ENCODE measurements around the gene CCDC40. TPM values are rescaled to one million over a fixed set of nuclear protein-coding genes. Genes with fewer than 3 reads are reported as not detected.

CCDC40 gene
- total and polyA plus RNA-seq, 2 donors from 2014 or later = 5.1 to 22.6 TPM

DNA sequence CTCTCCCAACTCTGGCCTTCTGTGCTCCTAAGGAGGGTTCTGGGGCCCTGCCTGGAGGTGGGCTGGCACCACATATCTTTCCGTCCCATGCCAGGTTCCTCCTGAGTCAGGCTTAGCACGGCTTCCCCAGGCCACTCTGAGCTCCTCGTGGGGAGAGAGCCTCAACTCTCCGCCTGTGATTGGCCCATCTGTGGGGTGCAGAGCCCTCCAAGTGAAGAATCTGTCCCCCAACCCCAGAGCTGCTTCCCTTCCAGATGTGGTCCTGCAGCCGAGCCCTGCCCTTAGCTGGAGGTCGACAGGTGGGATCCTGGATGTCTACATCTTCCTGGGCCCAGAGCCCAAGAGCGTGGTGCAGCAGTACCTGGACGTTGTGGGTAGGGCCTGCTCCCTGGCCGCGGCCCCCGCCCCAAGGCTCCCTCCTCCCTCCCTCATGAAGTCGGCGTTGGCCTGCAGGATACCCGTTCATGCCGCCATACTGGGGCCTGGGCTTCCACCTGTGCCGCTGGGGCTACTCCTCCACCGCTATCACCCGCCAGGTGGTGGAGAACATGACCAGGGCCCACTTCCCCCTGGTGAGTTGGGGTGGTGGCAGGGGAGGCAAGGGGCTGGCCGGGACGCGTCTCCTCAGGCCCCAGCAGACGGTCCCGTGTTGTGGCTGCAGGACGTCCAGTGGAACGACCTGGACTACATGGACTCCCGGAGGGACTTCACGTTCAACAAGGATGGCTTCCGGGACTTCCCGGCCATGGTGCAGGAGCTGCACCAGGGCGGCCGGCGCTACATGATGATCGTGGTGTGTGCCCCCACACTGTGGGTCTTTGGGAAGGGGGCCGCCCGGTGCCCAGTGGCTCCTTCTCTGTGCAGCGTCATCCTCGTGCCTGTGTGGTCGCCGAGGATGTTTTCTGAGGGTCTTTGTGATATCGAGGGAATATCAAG is 71.9 kb downstream of the CCDC40 start:
- H3K36me3 ChIP-seq (ENCODE audit: control insufficient read depth in 2 of 3, insufficient read depth in 3 of 3, low read length in 3 of 3) = no peaks in the 10 kb centered on the region
- DNase-seq = peak in 2 of 5 donors; percentile 7 to 66
- no peak for FAIRE-seq
- H3K9ac ChIP-seq (ENCODE audit: low read length in 3 of 3) = no peak overlapping the region
- no peak overlapping the region for H3K27ac ChIP-seq (ENCODE audit: low read depth in 2 of 2, low read length in 2 of 2)
- intact Hi-C loops (cut with DNase I) = no loop called here
- no peak overlapping the region for H3K4me3 ChIP-seq (ENCODE audit: low read length in 3 of 3)
- no peaks in the 10 kb centered on the region for H3K27me3 ChIP-seq (ENCODE audit: control insufficient read depth, insufficient read depth, low read length)
- no peaks in the 10 kb centered on the region for H3K9me3 ChIP-seq (ENCODE audit: control insufficient read depth in 2 of 3, insufficient read depth in 1 of 3, low read length in 3 of 3)
- no peaks in the 10 kb centered on the region for H3K4me1 ChIP-seq (ENCODE audit: control insufficient read depth in 2 of 3, insufficient read depth in 2 of 3, low read depth in 1 of 3, low read length in 3 of 3)
- TF ChIP-seq, protein P1, sequence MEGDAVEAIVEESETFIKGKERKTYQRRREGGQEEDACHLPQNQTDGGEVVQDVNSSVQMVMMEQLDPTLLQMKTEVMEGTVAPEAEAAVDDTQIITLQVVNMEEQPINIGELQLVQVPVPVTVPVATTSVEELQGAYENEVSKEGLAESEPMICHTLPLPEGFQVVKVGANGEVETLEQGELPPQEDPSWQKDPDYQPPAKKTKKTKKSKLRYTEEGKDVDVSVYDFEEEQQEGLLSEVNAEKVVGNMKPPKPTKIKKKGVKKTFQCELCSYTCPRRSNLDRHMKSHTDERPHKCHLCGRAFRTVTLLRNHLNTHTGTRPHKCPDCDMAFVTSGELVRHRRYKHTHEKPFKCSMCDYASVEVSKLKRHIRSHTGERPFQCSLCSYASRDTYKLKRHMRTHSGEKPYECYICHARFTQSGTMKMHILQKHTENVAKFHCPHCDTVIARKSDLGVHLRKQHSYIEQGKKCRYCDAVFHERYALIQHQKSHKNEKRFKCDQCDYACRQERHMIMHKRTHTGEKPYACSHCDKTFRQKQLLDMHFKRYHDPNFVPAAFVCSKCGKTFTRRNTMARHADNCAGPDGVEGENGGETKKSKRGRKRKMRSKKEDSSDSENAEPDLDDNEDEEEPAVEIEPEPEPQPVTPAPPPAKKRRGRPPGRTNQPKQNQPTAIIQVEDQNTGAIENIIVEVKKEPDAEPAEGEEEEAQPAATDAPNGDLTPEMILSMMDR (IDR thresholded peaks at IDR 0.05; ENCODE audit: borderline replicate concordance, extremely low read depth, insufficient read depth) = no peak

DNA sequence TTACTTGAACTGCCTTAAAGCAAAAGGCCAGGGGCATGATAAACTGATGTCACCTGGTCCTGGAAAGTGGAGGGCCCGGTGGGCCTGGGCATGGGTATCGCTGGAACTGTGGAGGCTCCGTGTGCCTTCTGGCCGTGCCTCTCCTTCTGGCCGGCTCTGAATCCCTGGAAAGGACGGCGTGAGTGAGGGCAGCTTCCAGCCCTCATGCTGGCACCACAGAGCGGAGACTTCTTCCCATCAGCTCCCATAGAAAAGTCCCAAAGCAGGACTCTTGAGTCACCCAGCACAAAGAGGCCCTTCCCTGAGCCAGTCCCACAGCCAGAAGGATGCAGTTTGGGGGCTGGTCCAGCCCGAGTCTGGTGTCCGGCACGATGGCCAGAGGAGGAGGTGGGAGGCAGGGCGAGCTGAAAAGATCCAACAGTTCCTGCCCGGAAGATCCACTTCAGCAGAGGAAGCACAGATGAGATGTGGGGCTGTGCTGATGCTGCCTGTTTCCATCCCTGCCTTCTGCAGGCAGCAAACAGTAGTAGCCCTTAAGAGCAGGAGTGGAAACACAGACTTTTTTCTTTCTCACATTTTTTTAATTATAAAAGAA is 72.7 kb downstream of the CCDC40 start:
- no peak overlapping the region for H3K9ac ChIP-seq (ENCODE audit: low read length in 3 of 3)
- no peak overlapping the region for H3K27ac ChIP-seq (ENCODE audit: low read depth in 2 of 2, low read length in 2 of 2)
- FAIRE-seq (no peak), DNase-seq (peak in 1 of 5 donors; percentile 29)
- no peaks in the 10 kb centered on the region for H3K27me3 ChIP-seq (ENCODE audit: control insufficient read depth, insufficient read depth, low read length)
- intact Hi-C loops (cut with DNase I) = no loop called here
- TF ChIP-seq, protein P1 (IDR thresholded peaks at IDR 0.05; ENCODE audit: borderline replicate concordance, extremely low read depth, insufficient read depth) = no peak
- H3K36me3 ChIP-seq (ENCODE audit: control insufficient read depth in 2 of 3, insufficient read depth in 3 of 3, low read length in 3 of 3) = no peaks in the 10 kb centered on the region
- no peaks in the 10 kb centered on the region for H3K9me3 ChIP-seq (ENCODE audit: control insufficient read depth in 2 of 3, insufficient read depth in 1 of 3, low read length in 3 of 3)
- H3K4me1 ChIP-seq (ENCODE audit: control insufficient read depth in 2 of 3, insufficient read depth in 2 of 3, low read depth in 1 of 3, low read length in 3 of 3) = no peaks in the 10 kb centered on the region
- no peak overlapping the region for H3K4me3 ChIP-seq (ENCODE audit: low read length in 3 of 3)

DNA sequence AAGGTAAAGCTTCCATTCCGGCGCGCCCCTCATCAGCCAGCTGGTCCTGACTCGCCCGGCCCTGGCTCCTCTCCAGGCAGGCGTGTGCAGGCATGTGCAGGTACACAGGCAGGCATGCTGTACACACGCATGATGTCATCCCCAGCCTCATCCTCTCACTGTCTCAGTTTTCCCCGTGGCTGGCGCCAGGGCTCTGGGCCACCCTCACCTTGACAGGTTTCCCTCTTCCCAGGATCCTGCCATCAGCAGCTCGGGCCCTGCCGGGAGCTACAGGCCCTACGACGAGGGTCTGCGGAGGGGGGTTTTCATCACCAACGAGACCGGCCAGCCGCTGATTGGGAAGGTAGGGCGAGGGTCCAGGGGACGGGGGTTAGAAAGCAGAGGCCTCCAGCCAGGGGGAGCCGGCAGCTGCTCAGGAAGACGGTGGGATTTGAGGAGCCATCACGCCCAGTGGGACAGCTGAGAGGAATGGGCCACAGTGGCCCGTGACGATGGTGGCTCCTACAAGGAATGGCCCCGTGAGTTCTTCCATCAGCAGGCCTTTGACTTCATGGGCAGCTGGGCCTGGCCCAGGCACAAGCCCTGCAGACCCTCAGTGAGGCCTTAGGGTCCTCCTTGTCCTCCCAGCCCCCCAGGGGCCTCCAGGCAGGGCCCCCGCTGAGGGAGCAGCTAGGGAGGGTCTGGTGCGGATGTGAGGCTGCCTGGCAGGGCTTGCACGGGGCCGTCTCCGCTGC is 73.4 kb downstream of the CCDC40 start:
- no peak for FAIRE-seq
- TF ChIP-seq, protein P1 (IDR thresholded peaks at IDR 0.05; ENCODE audit: borderline replicate concordance, extremely low read depth, insufficient read depth) = no peak
- Histone ChIP-seq H3K9me3 (ENCODE audit: control insufficient read depth in 2 of 3, insufficient read depth in 1 of 3, low read length in 3 of 3) (no peaks in the 10 kb centered on the region), H3K27me3 (ENCODE audit: control insufficient read depth, insufficient read depth, low read length) (no peaks in the 10 kb centered on the region), H3K4me1 (ENCODE audit: control insufficient read depth in 2 of 3, insufficient read depth in 2 of 3, low read depth in 1 of 3, low read length in 3 of 3) (no peaks in the 10 kb centered on the region), H3K36me3 (ENCODE audit: control insufficient read depth in 2 of 3, insufficient read depth in 3 of 3, low read length in 3 of 3) (no peaks in the 10 kb centered on the region), H3K4me3 (ENCODE audit: low read length in 3 of 3) (no peak overlapping the region), H3K27ac (ENCODE audit: low read depth in 2 of 2, low read length in 2 of 2) (no peak overlapping the region), H3K9ac (ENCODE audit: low read length in 3 of 3) (no peak overlapping the region)
- intact Hi-C loops (cut with DNase I) = no loop called here
- peak in 2 of 5 donors; percentile 6 to 63 for DNase-seq

All from kidney (tissue), 14 donors.